ENCODE measurements around the gene LPO.

Gene LPO

DNA sequence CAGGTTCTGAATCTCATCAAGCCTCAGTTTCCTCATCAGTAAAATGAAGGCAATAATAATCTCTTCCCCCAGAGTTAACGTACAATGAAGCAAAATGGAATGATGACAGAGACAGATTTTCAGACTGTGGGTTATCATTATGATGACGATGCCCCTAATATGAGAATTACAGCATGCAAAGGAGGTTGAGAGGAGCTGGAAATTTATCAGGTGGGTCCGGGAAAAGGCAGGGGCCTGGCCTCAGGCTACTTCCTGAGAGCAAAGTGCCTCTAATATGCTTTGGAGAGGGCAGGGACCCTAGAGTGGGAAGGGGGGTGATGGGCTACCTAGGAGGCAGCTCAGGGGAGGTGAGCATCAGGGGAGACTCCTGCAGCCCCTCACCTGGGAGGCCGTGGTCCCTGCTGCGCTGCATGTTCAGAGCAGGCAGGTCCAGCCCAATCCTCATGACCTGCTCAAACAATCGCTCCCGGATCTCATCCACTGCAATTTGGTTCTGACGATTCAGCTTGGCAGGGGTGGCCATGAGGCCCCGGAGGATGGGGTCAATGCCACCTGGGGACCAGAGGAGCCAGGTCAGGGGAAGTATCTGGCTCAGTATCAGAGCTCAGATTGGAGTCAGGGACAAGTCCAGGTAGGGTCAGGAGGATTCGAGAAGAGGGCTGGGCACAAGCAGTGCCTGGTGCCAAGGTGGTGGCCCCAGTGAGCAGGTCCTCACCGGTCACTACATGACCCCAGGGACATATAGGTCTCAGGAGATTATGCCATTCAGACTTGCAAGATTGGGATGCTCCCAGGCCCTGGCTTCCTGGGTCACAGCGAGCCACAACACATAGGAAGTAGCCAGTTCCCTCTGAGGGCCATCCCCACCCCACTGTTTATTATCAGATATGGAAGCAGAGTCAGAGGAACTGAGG lies 34.2 kb downstream of the LPO start:
- TF ChIP-seq FOXP2 (optimal IDR thresholded peaks at IDR 0.05; ENCODE audit: control extremely low read depth, extremely low read length, insufficient read depth): no peak
- no peak for TF ChIP-seq POLR2AphosphoS5 (IDR thresholded peaks at IDR 0.05; ENCODE audit: borderline replicate concordance, low read depth, low read length)
- TF ChIP-seq EZH2 (IDR thresholded peaks at IDR 0.05): no peak
- Histone ChIP-seq H3K9ac (ENCODE audit: insufficient read length) (no peak overlapping the region), H3K4me3 (no peak overlapping the region), H3K27ac (no peak overlapping the region), H3K36me3 (ENCODE audit: insufficient read depth, low read length) (no peaks in the 10 kb centered on the region), H3K9me3 (ENCODE audit: low read depth, low read length) (no peaks in the 10 kb centered on the region)
- no peak for DNase-seq (ENCODE audit: low read depth, low spot score)

- Histone ChIP-seq H3K9ac (ENCODE audit: insufficient read length) (no peak overlapping the region), H3K27ac (no peak overlapping the region), H3K4me3 (no peak overlapping the region), H3K36me3 (ENCODE audit: insufficient read depth, low read length) (no peaks in the 10 kb centered on the region), H3K9me3 (ENCODE audit: low read depth, low read length) (no peaks in the 10 kb centered on the region)
- TF ChIP-seq FOXP2 (optimal IDR thresholded peaks at IDR 0.05; ENCODE audit: control extremely low read depth, extremely low read length, insufficient read depth) (no peak), EZH2 (IDR thresholded peaks at IDR 0.05) (no peak), POLR2AphosphoS5 (IDR thresholded peaks at IDR 0.05; ENCODE audit: borderline replicate concordance, low read depth, low read length) (no peak)
- DNase-seq (ENCODE audit: low read depth, low spot score): no peak
These were observed 35.2 kb downstream of the LPO start for GRCh38 chr17:58273453-58274104.

DNA sequence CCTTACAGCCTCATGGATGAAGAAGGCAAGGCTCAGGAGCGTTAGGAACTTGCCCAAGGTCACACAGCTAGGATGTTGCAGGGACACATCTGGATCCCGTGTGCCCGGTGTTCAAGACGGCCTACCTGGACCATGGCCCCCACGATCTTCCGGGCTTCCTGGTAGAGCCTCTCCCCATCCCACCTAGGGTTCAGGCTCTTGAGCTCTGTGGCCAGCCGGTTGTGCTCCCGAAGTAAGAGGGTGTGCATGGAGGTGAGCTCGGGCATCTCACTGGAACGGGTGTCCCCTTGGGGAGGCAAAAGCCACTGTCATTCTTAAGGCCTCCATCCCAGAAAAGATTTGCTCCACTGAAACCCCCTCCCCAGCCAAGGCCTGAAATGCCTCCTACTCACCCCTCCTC lies 37.0 kb downstream of the LPO start:
- Histone ChIP-seq H3K36me3 (ENCODE audit: insufficient read depth, low read length) (no peaks in the 10 kb centered on the region), H3K27ac (no peak overlapping the region), H3K4me3 (no peak overlapping the region), H3K9me3 (ENCODE audit: low read depth, low read length) (no peaks in the 10 kb centered on the region), H3K9ac (ENCODE audit: insufficient read length) (no peak overlapping the region)
- TF ChIP-seq EZH2 (IDR thresholded peaks at IDR 0.05) (no peak), POLR2AphosphoS5 (IDR thresholded peaks at IDR 0.05; ENCODE audit: borderline replicate concordance, low read depth, low read length) (no peak), FOXP2 (optimal IDR thresholded peaks at IDR 0.05; ENCODE audit: control extremely low read depth, extremely low read length, insufficient read depth) (no peak)
- DNase-seq (ENCODE audit: low read depth, low spot score): no peak

DNA sequence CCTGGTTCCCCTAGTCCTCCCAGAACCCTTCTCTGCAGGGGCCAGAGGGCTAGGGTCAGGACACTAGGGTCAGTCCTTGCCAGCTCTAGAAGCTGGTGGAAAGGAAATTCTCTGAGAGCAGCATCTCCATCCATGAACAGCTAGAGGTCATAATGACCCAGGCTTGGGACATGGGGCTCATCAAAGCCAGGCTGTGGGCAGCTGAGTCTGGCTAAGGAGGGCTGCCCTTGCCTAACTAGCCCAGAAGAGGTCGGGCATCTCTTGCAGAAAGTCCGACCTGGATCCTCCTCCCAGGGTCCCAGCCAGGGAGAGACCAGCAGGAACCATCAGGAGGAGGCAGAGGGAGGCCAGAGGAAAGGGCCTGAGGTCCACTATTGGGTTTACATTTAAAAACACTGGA lies 38.0 kb downstream of the LPO start:
- H3K4me3 ChIP-seq: no peak overlapping the region
- no peak for TF ChIP-seq FOXP2 (optimal IDR thresholded peaks at IDR 0.05; ENCODE audit: control extremely low read depth, extremely low read length, insufficient read depth)
- no peak for TF ChIP-seq POLR2AphosphoS5 (IDR thresholded peaks at IDR 0.05; ENCODE audit: borderline replicate concordance, low read depth, low read length)
- no peak for TF ChIP-seq EZH2 (IDR thresholded peaks at IDR 0.05)
- H3K9ac ChIP-seq (ENCODE audit: insufficient read length): no peak overlapping the region
- H3K9me3 ChIP-seq (ENCODE audit: low read depth, low read length): no peaks in the 10 kb centered on the region
- DNase-seq (ENCODE audit: low read depth, low spot score): no peak
- no peaks in the 10 kb centered on the region for H3K36me3 ChIP-seq (ENCODE audit: insufficient read depth, low read length)
- no peak overlapping the region for H3K27ac ChIP-seq

GRCh38 chr17:58277107-58277801 lies 38.9 kb downstream of the LPO start:
- DNase-seq (ENCODE audit: low read depth, low spot score): no peak
- TF ChIP-seq EZH2 (IDR thresholded peaks at IDR 0.05): no peak
- no peak for TF ChIP-seq FOXP2 (optimal IDR thresholded peaks at IDR 0.05; ENCODE audit: control extremely low read depth, extremely low read length, insufficient read depth)
- no peak for TF ChIP-seq POLR2AphosphoS5 (IDR thresholded peaks at IDR 0.05; ENCODE audit: borderline replicate concordance, low read depth, low read length)
- no peaks in the 10 kb centered on the region for H3K36me3 ChIP-seq (ENCODE audit: insufficient read depth, low read length)
- no peak overlapping the region for H3K27ac ChIP-seq
- no peak overlapping the region for H3K9ac ChIP-seq (ENCODE audit: insufficient read length)
- no peak overlapping the region for H3K4me3 ChIP-seq
- no peaks in the 10 kb centered on the region for H3K9me3 ChIP-seq (ENCODE audit: low read depth, low read length)

DNA sequence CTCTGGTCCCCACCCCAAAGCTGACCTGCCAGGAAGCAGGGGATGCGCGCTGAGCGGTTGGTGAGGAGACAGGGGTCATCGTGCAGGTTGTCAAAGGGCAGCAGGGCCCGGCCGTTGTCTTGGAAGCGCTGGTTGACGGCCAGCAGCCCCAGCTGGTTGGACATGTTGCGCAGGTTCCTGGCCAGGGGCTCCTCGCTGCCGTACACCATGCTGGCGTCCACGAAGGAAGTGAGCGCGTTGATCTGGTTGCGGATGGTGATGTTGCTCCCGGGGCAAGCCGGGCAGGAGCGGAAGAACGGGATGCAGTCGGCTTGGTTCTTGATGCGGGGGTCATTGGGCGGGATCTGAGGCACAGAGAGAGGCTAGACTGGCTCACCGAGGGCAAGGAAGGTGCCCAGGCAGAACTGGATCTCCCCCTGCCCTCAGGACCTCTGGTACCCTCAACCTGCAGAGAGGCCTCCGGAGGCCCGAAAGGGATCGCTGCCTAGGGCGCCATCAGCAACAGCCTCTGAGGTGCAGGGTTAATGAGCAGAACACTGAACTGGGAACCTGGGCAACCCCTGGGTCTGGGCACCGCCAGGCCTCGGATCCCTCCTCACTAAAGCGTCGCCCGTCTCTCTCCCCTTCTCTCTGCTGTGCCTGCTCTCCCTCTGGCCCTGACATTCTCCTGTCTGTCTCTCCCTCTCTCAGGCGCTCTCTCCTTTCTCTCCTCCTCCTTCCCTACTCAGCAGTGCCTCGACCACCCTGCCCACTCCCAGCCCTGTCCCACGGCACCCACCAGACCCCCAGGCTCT lies 39.6 kb downstream of the LPO start:
- no peak overlapping the region for H3K4me3 ChIP-seq
- no peak overlapping the region for H3K27ac ChIP-seq
- H3K9me3 ChIP-seq (ENCODE audit: low read depth, low read length): no peaks in the 10 kb centered on the region
- TF ChIP-seq POLR2AphosphoS5 (IDR thresholded peaks at IDR 0.05; ENCODE audit: borderline replicate concordance, low read depth, low read length): no peak
- TF ChIP-seq FOXP2 (optimal IDR thresholded peaks at IDR 0.05; ENCODE audit: control extremely low read depth, extremely low read length, insufficient read depth): no peak
- no peak for TF ChIP-seq EZH2 (IDR thresholded peaks at IDR 0.05)
- no peak overlapping the region for H3K9ac ChIP-seq (ENCODE audit: insufficient read length)
- no peak for DNase-seq (ENCODE audit: low read depth, low spot score)
- no peaks in the 10 kb centered on the region for H3K36me3 ChIP-seq (ENCODE audit: insufficient read depth, low read length)

DNA sequence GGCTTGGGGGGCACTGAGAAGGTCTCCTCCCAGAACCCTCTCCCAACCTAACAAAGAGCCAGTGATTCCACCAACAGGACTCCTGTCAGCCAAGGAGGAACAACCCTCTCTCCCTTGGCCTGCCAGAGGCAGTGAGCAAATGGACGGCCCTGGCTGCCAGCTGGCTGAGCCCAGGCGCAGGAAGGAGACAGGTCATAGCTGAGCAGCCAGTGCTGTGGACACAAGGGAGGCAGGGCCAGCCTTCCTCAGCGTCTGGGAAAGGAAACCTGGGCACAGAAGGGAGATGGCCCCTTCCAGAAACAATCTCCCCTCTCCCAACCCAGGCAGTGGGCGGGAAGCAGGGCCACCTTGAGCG lies 40.3 kb downstream of the LPO start:
- no peak for DNase-seq (ENCODE audit: low read depth, low spot score)
- Histone ChIP-seq H3K36me3 (ENCODE audit: insufficient read depth, low read length) (no peaks in the 10 kb centered on the region), H3K9ac (ENCODE audit: insufficient read length) (no peak overlapping the region), H3K4me3 (no peak overlapping the region), H3K9me3 (ENCODE audit: low read depth, low read length) (no peaks in the 10 kb centered on the region), H3K27ac (no peak overlapping the region)
- TF ChIP-seq FOXP2 (optimal IDR thresholded peaks at IDR 0.05; ENCODE audit: control extremely low read depth, extremely low read length, insufficient read depth): no peak
- TF ChIP-seq POLR2AphosphoS5 (IDR thresholded peaks at IDR 0.05; ENCODE audit: borderline replicate concordance, low read depth, low read length): no peak
- no peak for TF ChIP-seq EZH2 (IDR thresholded peaks at IDR 0.05)

Data from SK-N-MC (cell line).